H1 (cell line): ENCODE data around the gene NCAM1. TPM values are rescaled to one million over a fixed set of nuclear protein-coding genes. Genes with fewer than 3 reads are reported as not detected.

Experiments used
- CTCF ChIA-PET: fragments of 300-600 bp; sonication (Branson Sonifier 250); formaldehyde crosslinking; loops from one replicate; lab custom pipeline; 2021; ENCODE audit not compliant: partially characterized antibody; lab: Charles Lee
- POLR2A ChIA-PET: fragments of 300-600 bp; sonication (Branson Sonifier 250); formaldehyde crosslinking; loops from one replicate; lab custom pipeline; 2021; ENCODE audit warnings: inconsistent platforms; ENCODE audit not compliant: partially characterized antibody; lab: Charles Lee
- DNase-seq, 2 experiments: peaks; one replicate each; pipeline versions ENCODE4 v3.0.0 to v3.0.0-alpha.2; 2010 to 2022; ENCODE audit warnings: low spot score in 2 of 2, low read depth in 1 of 2, mixed read lengths in 1 of 2
- FAIRE-seq: peaks from 2 replicates; lab custom pipeline; 2011; peaks lifted over from hg19 to GRCh38; lab: Jason Lieb, UNC
- H2AFZ ChIP-seq: 2 replicates; pipeline ENCODE4 v1.8.1; 2012; ENCODE audit warnings: low read length, inconsistent platforms
- H2AK5ac ChIP-seq: 2 replicates; pipeline ENCODE4 v1.6.1; 2013; ENCODE audit warnings: low read depth, low read length
- H2BK120ac ChIP-seq: replicated peaks from 2 replicates; pipeline ENCODE3; 2013; ENCODE audit warnings: low read depth, low read length, inconsistent platforms
- H2BK12ac ChIP-seq: 2 replicates; pipeline ENCODE4 v1.6.1; 2013; ENCODE audit warnings: low read depth, low read length
- H2BK15ac ChIP-seq: 2 replicates; pipeline ENCODE4 v1.6.1; 2013; ENCODE audit warnings: low read length
- H2BK20ac ChIP-seq: 2 replicates; pipeline ENCODE4 v1.6.1; 2013; ENCODE audit warnings: low read length
- H2BK5ac ChIP-seq: 2 replicates; pipeline ENCODE4 v1.6.1; 2013; ENCODE audit warnings: low read depth, low read length
- H3K14ac ChIP-seq: 2 replicates; pipeline ENCODE4 v1.6.1; 2013; ENCODE audit warnings: inconsistent platforms; ENCODE audit not compliant: insufficient read length
- H3K18ac ChIP-seq: 2 replicates; pipeline ENCODE4 v1.6.1; 2013; ENCODE audit warnings: low read length; ENCODE audit errors: extremely low read depth
- H3K23ac ChIP-seq: 2 replicates; pipeline ENCODE4 v1.6.1; 2013; ENCODE audit warnings: inconsistent platforms; ENCODE audit not compliant: insufficient read length
- H3K23me2 ChIP-seq: 2 replicates; pipeline ENCODE4 v1.6.1; 2013; ENCODE audit warnings: low read depth, low read length
- H3K27ac ChIP-seq: 2 replicates; pipeline ENCODE4 v1.6.1; 2011; ENCODE audit warnings: low read depth, low read length, inconsistent platforms
- H3K27me3 ChIP-seq, 4 experiments: replicated peaks in 1 of 4; 1 replicate in 1 of 4; 2 replicates in 3 of 4; pipeline versions ENCODE4 v1.6.1 to v1.8.1; 2011 to 2013; ENCODE audit warnings: low read length in 3 of 4, mild to moderate bottlenecking in 3 of 4, inconsistent platforms in 2 of 4, mixed read lengths in 2 of 4, moderate library complexity in 1 of 4; ENCODE audit not compliant: control insufficient read depth in 3 of 4, insufficient read depth in 3 of 4; ENCODE audit errors: extremely low read depth in 1 of 4
- H3K36me3 ChIP-seq, 4 experiments: 2 replicates each; pipeline versions ENCODE4 v1.6.1 to v1.8.1; 2011 to 2013; ENCODE audit warnings: mild to moderate bottlenecking in 4 of 4, low read length in 3 of 4, moderate library complexity in 2 of 4, control low read depth in 1 of 4, inconsistent platforms in 1 of 4; ENCODE audit not compliant: insufficient read depth in 4 of 4, control insufficient read depth in 2 of 4
- H3K4ac ChIP-seq: replicated peaks from 2 replicates; pipeline ENCODE3; 2013; ENCODE audit warnings: low read length, low read depth, mixed read lengths, inconsistent platforms; ENCODE audit not compliant: insufficient read length
- H3K4me1 ChIP-seq, 4 experiments: replicated peaks in 1 of 4; 1 replicate in 1 of 4; 2 replicates in 3 of 4; pipeline versions ENCODE4 v1.6.1 to v1.8.1; 2011 to 2013; ENCODE audit warnings: low read length in 3 of 4, inconsistent platforms in 2 of 4, mixed read lengths in 1 of 4; ENCODE audit not compliant: insufficient read depth in 4 of 4, control insufficient read depth in 3 of 4
- H3K4me2 ChIP-seq, 2 experiments: 2 replicates each; pipeline versions ENCODE4 v1.6.1 to v1.8.1; 2011 to 2013; ENCODE audit warnings: low read depth in 2 of 2, low read length in 2 of 2, control low read depth in 1 of 2, inconsistent platforms in 1 of 2, mild to moderate bottlenecking in 1 of 2; ENCODE audit not compliant: insufficient read depth in 1 of 2
- H3K4me3 ChIP-seq, 4 experiments: fragments of 200-600, 300-600 bp in 1 of 4; sonication (generic), shearing (Covaris generic), sonication (Bioruptor Twin) in 1 of 4; 2 replicates each; pipeline versions ENCODE4 v1.5.1 to v1.8.1; 2011 to 2016; ENCODE audit warnings: low read length in 4 of 4, low read depth in 3 of 4, control low read depth in 2 of 4, inconsistent platforms in 2 of 4, mild to moderate bottlenecking in 2 of 4, mixed read lengths in 1 of 4, moderate library complexity in 1 of 4; ENCODE audit not compliant: insufficient read depth in 2 of 4; ENCODE audit errors: extremely low read depth in 1 of 4
- H3K56ac ChIP-seq: replicated peaks from 2 replicates; pipeline ENCODE3; 2013; ENCODE audit warnings: low read depth, mild to moderate bottlenecking, mixed read lengths, low read length, inconsistent platforms; ENCODE audit not compliant: insufficient read length
- H3K79me1 ChIP-seq: 2 replicates; pipeline ENCODE4 v1.6.1; 2013; ENCODE audit warnings: low read depth, low read length, control low read depth
- H3K79me2 ChIP-seq, 2 experiments: 2 replicates each; pipeline versions ENCODE4 v1.6.1 to v1.8.1; 2012 to 2013; ENCODE audit warnings: low read length in 2 of 2, mild to moderate bottlenecking in 2 of 2, inconsistent platforms in 1 of 2; ENCODE audit not compliant: insufficient read depth in 2 of 2, control insufficient read depth in 1 of 2
- H3K9ac ChIP-seq, 4 experiments: replicated peaks in 1 of 4; 1 replicate in 1 of 4; 2 replicates in 3 of 4; pipeline versions ENCODE4 v1.6.1 to v1.8.1; 2011 to 2013; ENCODE audit warnings: low read depth in 3 of 4, low read length in 3 of 4, control low read depth in 2 of 4, mild to moderate bottlenecking in 2 of 4, moderate library complexity in 2 of 4, inconsistent platforms in 1 of 4; ENCODE audit errors: extremely low read depth in 1 of 4
- H3K9me3 ChIP-seq, 2 experiments: 2 replicates each; pipeline versions ENCODE4 v1.6.1 to v1.8.1; 2012 to 2013; ENCODE audit warnings: mild to moderate bottlenecking in 2 of 2, moderate library complexity in 2 of 2, control low read depth in 1 of 2, inconsistent platforms in 1 of 2, low read depth in 1 of 2, low read length in 1 of 2, mixed read lengths in 1 of 2; ENCODE audit not compliant: insufficient read depth in 2 of 2
- H4K20me1 ChIP-seq, 2 experiments: replicated peaks in 1 of 2; 2 replicates each; pipeline versions ENCODE3 to v1.8.1; 2011 to 2013; ENCODE audit warnings: inconsistent platforms in 2 of 2, low read length in 2 of 2, mild to moderate bottlenecking in 1 of 2; ENCODE audit not compliant: insufficient read depth in 2 of 2, control insufficient read depth in 1 of 2
- H4K5ac ChIP-seq: 2 replicates; pipeline ENCODE4 v1.6.1; 2013; ENCODE audit warnings: low read length, low read depth, mixed read lengths, inconsistent platforms; ENCODE audit not compliant: insufficient read length
- H4K8ac ChIP-seq: 2 replicates; pipeline ENCODE4 v1.8.0; 2013; ENCODE audit warnings: mild to moderate bottlenecking, moderate library complexity, low read length, inconsistent platforms; ENCODE audit not compliant: insufficient read depth; ENCODE audit errors: extremely low read depth
- H4K91ac ChIP-seq: replicated peaks from 2 replicates; pipeline ENCODE3; 2013; ENCODE audit warnings: low read length, mixed read lengths, inconsistent platforms; ENCODE audit not compliant: insufficient read length
- BACH1 ChIP-seq: IDR thresholded peaks from 2 replicates; pipeline ENCODE4 v1.6.1; 2012; ENCODE audit warnings: low read length, improper control_type of control experiment
- CHD2 ChIP-seq: IDR thresholded peaks from 2 replicates; pipeline ENCODE4 v1.6.1; 2012; ENCODE audit warnings: low read length, improper control_type of control experiment
- EZH2 ChIP-seq: fragments of 200-600 bp; sonication (generic); IDR thresholded peaks from 2 replicates; pipeline ENCODE4 v1.7.1; 2012; ENCODE audit warnings: low read depth, mild to moderate bottlenecking, moderate library complexity, low read length, inconsistent platforms; ENCODE audit not compliant: severe bottlenecking
- PHF8 ChIP-seq: fragments of 200-600 bp; sonication (generic); conservative IDR thresholded peaks from 2 replicates; pipeline ENCODE4 v1.7.1; 2012; ENCODE audit warnings: low read depth, mild to moderate bottlenecking, inconsistent platforms, low read length, moderate library complexity
- RBBP5 ChIP-seq: IDR thresholded peaks from 2 replicates; pipeline ENCODE4 v1.7.1; 2012; ENCODE audit warnings: low read depth, mild to moderate bottlenecking, inconsistent platforms, low read length, moderate library complexity, borderline replicate concordance
- SIRT6 ChIP-seq: IDR thresholded peaks from one replicate; pipeline ENCODE4 v1.7.1; 2012; ENCODE audit warnings: low read length, inconsistent platforms
- TCF12 ChIP-seq: IDR thresholded peaks from 2 replicates; pipeline ENCODE4 v1.6.1; 2011; ENCODE audit warnings: low read depth, mild to moderate bottlenecking, low read length
- WGBS, 2 experiments: shearing (Covaris generic) in 1 of 2; methylation state at CpG; one replicate each; pipeline versions ENCODE4 v1.1.6 to v1.1.7; 2013 to 2015; ENCODE audit warnings: low lambda C conversion rate in 2 of 2, mixed read lengths in 2 of 2, inconsistent platforms in 1 of 2, low coverage in 1 of 2, missing lambda C conversion rate in 1 of 2; ENCODE audit not compliant: insufficient replicate concordance in 2 of 2, insufficient coverage in 1 of 2, insufficient read length in 1 of 2; ENCODE audit errors: extremely low coverage in 1 of 2, missing lambda C conversion rate in 1 of 2; 5-methylcytosine and 5-hydroxymethylcytosine counted together
- polyA plus RNA-seq, 7 experiments: library from polyadenylated mRNA; depleted of rRNA in 3 of 7; stranded (reverse) in 5 of 7; unstranded in 2 of 7; fragments of >200 nt in 5 of 7; fragments of 200-250 nt in 2 of 7; gene quantifications; 1 replicate in 5 of 7; 2 replicates in 1 of 7; 4 replicates in 1 of 7; pipeline versions ENCODE4 v1.2.1 to v1.2.3, GENCODE V29; 2011 to 2013; ENCODE audit warnings: missing spikeins in 2 of 7, mixed read lengths in 2 of 7
- total RNA-seq: library from RNA; stranded (reverse); fragmentation: NEBNext Ultra II Directional; extraction: Animal tissue kit (Norgen Biotek cat#: 25700); gene quantifications from 2 replicates; pipeline ENCODE4 v1.2.1, GENCODE V29; 2021
- TF ChIP-seq, protein P1 (sequence below), 3 experiments: IDR thresholded peaks; 1 replicate in 2 of 3; 2 replicates in 1 of 3; pipeline versions ENCODE4 v1.5.1 to v1.6.1; 2011; ENCODE audit warnings: low read length in 3 of 3, mild to moderate bottlenecking in 3 of 3, inconsistent platforms in 2 of 3, low read depth in 1 of 3, moderate library complexity in 1 of 3; ENCODE audit not compliant: insufficient read depth in 1 of 3; ENCODE audit errors: control extremely low read depth in 1 of 3
- TF ChIP-seq, protein P2 (sequence below): IDR thresholded peaks from 2 replicates; pipeline ENCODE4 v1.6.1; 2012; ENCODE audit warnings: inconsistent platforms
- TF ChIP-seq, protein P3 (sequence below): IDR thresholded peaks from 2 replicates; pipeline ENCODE4 v1.6.1; 2011; ENCODE audit warnings: low read length, improper control_type of control experiment

NCAM1 gene
- total and polyA plus RNA-seq, 2 of the 8 experiments (the other 6 are each of a cell fraction or from before 2014, with no cell fraction given): 3.1 to 4.3 TPM

DNA sequence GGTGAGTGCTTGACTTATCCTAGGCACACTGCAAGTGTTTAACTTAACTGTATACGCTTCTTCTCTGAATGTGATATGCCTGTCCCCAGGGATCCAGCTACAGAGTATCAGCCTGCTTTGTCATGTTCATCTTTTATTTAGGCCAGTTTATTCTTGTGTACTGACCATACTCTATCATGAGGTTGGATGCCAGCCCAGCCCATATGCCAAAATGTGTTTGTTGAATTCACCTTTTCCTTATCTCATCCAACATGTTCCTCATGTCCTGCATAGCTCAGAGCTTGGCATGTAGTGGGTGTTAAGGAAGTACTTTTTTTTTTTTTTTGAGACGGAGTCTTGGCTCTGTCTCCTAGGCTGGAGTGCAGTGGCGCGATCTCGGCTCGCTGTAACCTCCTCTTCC is 116.2 kb downstream of the NCAM1 start:
- no peak overlapping the region for H2BK5ac ChIP-seq
- H2BK120ac ChIP-seq: no peak overlapping the region
- no peak overlapping the region for H3K14ac ChIP-seq
- H3K18ac ChIP-seq: no peak overlapping the region
- H3K79me1 ChIP-seq: no peaks in the 10 kb centered on the region
- FAIRE-seq (no peak), DNase-seq (no peak)
- H2BK20ac ChIP-seq: no peak overlapping the region
- H2BK12ac ChIP-seq: no peak overlapping the region
- 91% methylated on average over 6 of the region's 6 CpGs; no CpG with 5 or more reads in 1 of the 2 experiments for WGBS, 2 experiments
- H4K20me1 ChIP-seq: no peaks in the 10 kb centered on the region
- H4K8ac ChIP-seq: no peak overlapping the region
- no peak overlapping the region for H3K27ac ChIP-seq
- H3K9ac ChIP-seq: no peak overlapping the region
- no peak overlapping the region for H4K5ac ChIP-seq
- H2AK5ac ChIP-seq: no peak overlapping the region
- H3K4ac ChIP-seq: no peak overlapping the region
- H3K79me2 ChIP-seq: no peaks in the 10 kb centered on the region
- H3K23me2 ChIP-seq: no peaks in the 10 kb centered on the region
- H3K4me1 ChIP-seq: peaks cover 0 to 3% (median 0%) of the 10 kb centered on the region in 4 experiments; a peak in 1 of 7 replicates
- no peak overlapping the region for H2AFZ ChIP-seq
- H3K27me3 ChIP-seq: no peaks in the 10 kb centered on the region
- no peak overlapping the region for H3K4me2 ChIP-seq
- no peak overlapping the region for H4K91ac ChIP-seq
- ChIA-PET CTCF (interaction anchor here (0.7 kb wide), 1 partner anchor 382 kb away, joined by 4 read pairs; no protein-coding TSS in a partner anchor), POLR2A (no interaction called here)
- no peaks in the 10 kb centered on the region for H3K36me3 ChIP-seq
- no peak overlapping the region for H3K4me3 ChIP-seq
- no peak overlapping the region for H3K56ac ChIP-seq
- H3K23ac ChIP-seq: no peak overlapping the region
- H2BK15ac ChIP-seq: no peak overlapping the region
- no peaks in the 10 kb centered on the region for H3K9me3 ChIP-seq
- no peak for TF ChIP-seq RBBP5
- no peak for TF ChIP-seq PHF8
- TF ChIP-seq TCF12: no peak
- TF ChIP-seq, protein P1, sequence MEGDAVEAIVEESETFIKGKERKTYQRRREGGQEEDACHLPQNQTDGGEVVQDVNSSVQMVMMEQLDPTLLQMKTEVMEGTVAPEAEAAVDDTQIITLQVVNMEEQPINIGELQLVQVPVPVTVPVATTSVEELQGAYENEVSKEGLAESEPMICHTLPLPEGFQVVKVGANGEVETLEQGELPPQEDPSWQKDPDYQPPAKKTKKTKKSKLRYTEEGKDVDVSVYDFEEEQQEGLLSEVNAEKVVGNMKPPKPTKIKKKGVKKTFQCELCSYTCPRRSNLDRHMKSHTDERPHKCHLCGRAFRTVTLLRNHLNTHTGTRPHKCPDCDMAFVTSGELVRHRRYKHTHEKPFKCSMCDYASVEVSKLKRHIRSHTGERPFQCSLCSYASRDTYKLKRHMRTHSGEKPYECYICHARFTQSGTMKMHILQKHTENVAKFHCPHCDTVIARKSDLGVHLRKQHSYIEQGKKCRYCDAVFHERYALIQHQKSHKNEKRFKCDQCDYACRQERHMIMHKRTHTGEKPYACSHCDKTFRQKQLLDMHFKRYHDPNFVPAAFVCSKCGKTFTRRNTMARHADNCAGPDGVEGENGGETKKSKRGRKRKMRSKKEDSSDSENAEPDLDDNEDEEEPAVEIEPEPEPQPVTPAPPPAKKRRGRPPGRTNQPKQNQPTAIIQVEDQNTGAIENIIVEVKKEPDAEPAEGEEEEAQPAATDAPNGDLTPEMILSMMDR (IDR thresholded peaks at IDR 0.05; ENCODE audit: control extremely low read depth in 1 of 3, insufficient read depth in 1 of 3, low read depth in 1 of 3, low read length in 3 of 3): no peak
- TF ChIP-seq, protein P2, sequence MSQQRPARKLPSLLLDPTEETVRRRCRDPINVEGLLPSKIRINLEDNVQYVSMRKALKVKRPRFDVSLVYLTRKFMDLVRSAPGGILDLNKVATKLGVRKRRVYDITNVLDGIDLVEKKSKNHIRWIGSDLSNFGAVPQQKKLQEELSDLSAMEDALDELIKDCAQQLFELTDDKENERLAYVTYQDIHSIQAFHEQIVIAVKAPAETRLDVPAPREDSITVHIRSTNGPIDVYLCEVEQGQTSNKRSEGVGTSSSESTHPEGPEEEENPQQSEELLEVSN: no peak
- TF ChIP-seq CHD2: no peak
- TF ChIP-seq EZH2: no peak
- TF ChIP-seq, protein P3, sequence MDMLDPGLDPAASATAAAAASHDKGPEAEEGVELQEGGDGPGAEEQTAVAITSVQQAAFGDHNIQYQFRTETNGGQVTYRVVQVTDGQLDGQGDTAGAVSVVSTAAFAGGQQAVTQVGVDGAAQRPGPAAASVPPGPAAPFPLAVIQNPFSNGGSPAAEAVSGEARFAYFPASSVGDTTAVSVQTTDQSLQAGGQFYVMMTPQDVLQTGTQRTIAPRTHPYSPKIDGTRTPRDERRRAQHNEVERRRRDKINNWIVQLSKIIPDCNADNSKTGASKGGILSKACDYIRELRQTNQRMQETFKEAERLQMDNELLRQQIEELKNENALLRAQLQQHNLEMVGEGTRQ: no peak
- no peak for TF ChIP-seq SIRT6
- no peak for TF ChIP-seq BACH1
